ENCODE results near the gene KIF20B. TPM values are rescaled to one million over a fixed set of nuclear protein-coding genes. Genes with fewer than 3 reads are reported as not detected.

Gene KIF20B
- total and polyA plus RNA-seq, 12 donors: 0.54 to 8.2 (median 2.7) TPM

GRCh38 chr10:89693176-89693575, 8.2 kb upstream of the KIF20B start:
- Histone ChIP-seq H3K36me3 (replicated peaks in 1 of 2) (no peaks in the 10 kb centered on the region), H3K4me1 (replicated peaks in 1 of 2) (no peaks in the 10 kb centered on the region), H3K27ac (no peak overlapping the region), H3K27me3 (no peaks in the 10 kb centered on the region), H3K9me3 (replicated peaks in 1 of 3) (no peaks in the 10 kb centered on the region), H3K4me3 (no peak overlapping the region)
- intact Hi-C loops (cut with DNase I): no loop called here
- WGBS, 4 donors: 93 to 97% (median 95%) methylated on average over 5 of the region's 5 CpGs
- no peak for DNase-seq
- TF ChIP-seq CTCF (IDR thresholded peaks at IDR 0.05): no peak
- no peak for TF ChIP-seq POLR2A (IDR thresholded peaks at IDR 0.05)

- Histone ChIP-seq H3K4me1 (replicated peaks in 1 of 2) (peaks cover 0 to 2% of the 10 kb centered on the region in 2 donors), H3K9me3 (replicated peaks in 1 of 3) (no peaks in the 10 kb centered on the region), H3K27ac (no peak overlapping the region), H3K36me3 (replicated peaks in 1 of 2) (no peaks in the 10 kb centered on the region), H3K27me3 (no peaks in the 10 kb centered on the region), H3K4me3 (no peak overlapping the region)
- TF ChIP-seq POLR2A (IDR thresholded peaks at IDR 0.05) (no peak), CTCF (IDR thresholded peaks at IDR 0.05) (no peak)
- intact Hi-C loops (cut with DNase I): no loop called here
- 92 to 100% (median 98%) methylated on average over 3 of the region's 3 CpGs for WGBS, 4 donors
- no peak for DNase-seq
Measured at GRCh38 chr10:89695307-89695706, 6.1 kb upstream of the KIF20B start.

- DNase-seq: no peak
- Histone ChIP-seq H3K36me3 (replicated peaks in 1 of 2) (no peaks in the 10 kb centered on the region), H3K4me3 (no peak overlapping the region), H3K27ac (no peak overlapping the region), H3K27me3 (no peaks in the 10 kb centered on the region), H3K9me3 (replicated peaks in 1 of 3) (no peaks in the 10 kb centered on the region), H3K4me1 (replicated peaks in 1 of 2) (peaks cover 0 to 13% of the 10 kb centered on the region in 2 donors)
- WGBS, 4 donors: 92 to 98% (median 95%) methylated on average over 3 of the region's 3 CpGs
- intact Hi-C loops (cut with DNase I): no loop called here
- TF ChIP-seq CTCF (IDR thresholded peaks at IDR 0.05) (no peak), POLR2A (IDR thresholded peaks at IDR 0.05) (no peak)
Measured at GRCh38 chr10:89697946-89698345, 3.4 kb upstream of the KIF20B start.

GRCh38 chr10:89699581-89700064, 1.8 kb upstream of the KIF20B start:
- H3K27ac ChIP-seq: no peak overlapping the region
- H3K4me1 ChIP-seq (replicated peaks in 1 of 2): peaks cover 0 to 13% of the 10 kb centered on the region in 2 donors
- no peak overlapping the region for H3K4me3 ChIP-seq
- intact Hi-C loops (cut with DNase I): no loop called here
- 79 to 89% (median 85%) methylated on average over 2 of the region's 2 CpGs for WGBS, 4 donors
- DNase-seq: peak in 1 of 7 donors; percentile 4
- no peaks in the 10 kb centered on the region for H3K36me3 ChIP-seq (replicated peaks in 1 of 2)
- TF ChIP-seq POLR2A (IDR thresholded peaks at IDR 0.05) (no peak), CTCF (IDR thresholded peaks at IDR 0.05) (no peak)
- no peaks in the 10 kb centered on the region for H3K27me3 ChIP-seq
- no peaks in the 10 kb centered on the region for H3K9me3 ChIP-seq (replicated peaks in 1 of 3)

All from adrenal gland (tissue), 12 donors.